Measurements from ENCODE around the gene ST6GAL1. TPM values are rescaled to one million over a fixed set of nuclear protein-coding genes. Genes with fewer than 3 reads are reported as not detected.
"Not testable (repeated sequence)": the region's sequence is repeated elsewhere in the genome, so short reads cannot be mapped to it uniquely, and the experiment has no call there.

Gene ST6GAL1
- total and polyA plus RNA-seq, 7 donors = 5.4 to 60.5 (median 10.0) TPM

- intact Hi-C loops (cut with DNase I) = no loop called here
- TF ChIP-seq EP300 (IDR thresholded peaks at IDR 0.05) (no peak), POLR2AphosphoS5 (IDR thresholded peaks at IDR 0.05) (no peak), POLR2A (IDR thresholded peaks at IDR 0.05) (no peak), CTCF (IDR thresholded peaks at IDR 0.05) (no peak)
- H3K4me1 ChIP-seq = no peaks in the 10 kb centered on the region
- H3K36me3 ChIP-seq = no peaks in the 10 kb centered on the region
- WGBS, 2 donors = 83 to 87% methylated on average over 9 of the region's 9 CpGs
- H3K4me3 ChIP-seq = no peak overlapping the region
- H3K27me3 ChIP-seq = no peaks in the 10 kb centered on the region
- DNase-seq = no peak
- no peak overlapping the region for H3K27ac ChIP-seq
- H3K9me3 ChIP-seq = no peaks in the 10 kb centered on the region
These were observed 34.3 kb downstream of the ST6GAL1 start for GRCh38 chr3:186964616-186965015.

GRCh38 chr3:186965141-186965879, 35.0 kb downstream of the ST6GAL1 start:
- TF ChIP-seq EP300 (IDR thresholded peaks at IDR 0.05) (no peak), POLR2AphosphoS5 (IDR thresholded peaks at IDR 0.05) (no peak), POLR2A (IDR thresholded peaks at IDR 0.05) (no peak), CTCF (IDR thresholded peaks at IDR 0.05) (no peak)
- no peaks in the 10 kb centered on the region for H3K9me3 ChIP-seq
- WGBS, 2 donors = 84 to 91% methylated on average over 10 of the region's 10 CpGs
- H3K36me3 ChIP-seq = no peaks in the 10 kb centered on the region
- intact Hi-C loops (cut with DNase I) = no loop called here
- H3K4me1 ChIP-seq = no peaks in the 10 kb centered on the region
- peak overlapping the region in 2 of 4 donors; percentile 14 to 32 for H3K27ac ChIP-seq
- no peak overlapping the region for H3K4me3 ChIP-seq
- DNase-seq = no peak
- H3K27me3 ChIP-seq = no peaks in the 10 kb centered on the region

GRCh38 chr3:186966406-186966805, 36.1 kb downstream of the ST6GAL1 start:
- no peaks in the 10 kb centered on the region for H3K36me3 ChIP-seq
- H3K27me3 ChIP-seq = no peaks in the 10 kb centered on the region
- H3K27ac ChIP-seq = no peak overlapping the region
- no peaks in the 10 kb centered on the region for H3K9me3 ChIP-seq
- no peak for DNase-seq
- WGBS, 2 donors = 88 to 90% methylated on average over 6 of the region's 6 CpGs
- intact Hi-C loops (cut with DNase I) = no loop called here
- TF ChIP-seq POLR2A (IDR thresholded peaks at IDR 0.05) (no peak), POLR2AphosphoS5 (IDR thresholded peaks at IDR 0.05) (no peak), EP300 (IDR thresholded peaks at IDR 0.05) (no peak), CTCF (IDR thresholded peaks at IDR 0.05) (no peak)
- H3K4me3 ChIP-seq = no peak overlapping the region
- no peaks in the 10 kb centered on the region for H3K4me1 ChIP-seq

- H3K36me3 ChIP-seq; H3K4me3 ChIP-seq; intact Hi-C loops (cut with DNase I); H3K9me3 ChIP-seq; H3K4me1 ChIP-seq; H3K27me3 ChIP-seq; DNase-seq: not testable (repeated sequence)
- WGBS, 2 donors = 92 to 97% methylated on average over 11 of the region's 11 CpGs
- H3K27ac ChIP-seq = peak overlapping the region in 2 of 4 donors; percentile 14 to 32
These were observed 36.9 kb downstream of the ST6GAL1 start for GRCh38 chr3:186967236-186967635.

GRCh38 chr3:186967686-186968085, 37.4 kb downstream of the ST6GAL1 start:
- Histone ChIP-seq H3K36me3 (no peaks in the 10 kb centered on the region), H3K9me3 (no peaks in the 10 kb centered on the region), H3K27ac (peak overlapping the region in 2 of 4 donors; percentile 14 to 32), H3K27me3 (no peaks in the 10 kb centered on the region), H3K4me1 (no peaks in the 10 kb centered on the region), H3K4me3 (no peak overlapping the region)
- 44 to 71% methylated on average over 7 of the region's 7 CpGs for WGBS, 2 donors
- intact Hi-C loops (cut with DNase I) = no loop called here
- TF ChIP-seq CTCF (IDR thresholded peaks at IDR 0.05) (no peak), EP300 (IDR thresholded peaks at IDR 0.05) (no peak), POLR2AphosphoS5 (IDR thresholded peaks at IDR 0.05) (no peak), POLR2A (IDR thresholded peaks at IDR 0.05) (no peak)
- no peak for DNase-seq
